ENCODE results near the gene AMOTL2. TPM values are rescaled to one million over a fixed set of nuclear protein-coding genes. Genes with fewer than 3 reads are reported as not detected.

AMOTL2 gene
- total RNA-seq, 2 experiments from 2014 or later, result not detected

- Mint-ChIP-seq H3K36me3 (ENCODE audit: low read depth) (no peaks in the 10 kb centered on the region), H3K4me3 (no peak overlapping the region), H3K27ac (no peak overlapping the region), H3K27me3 (peaks cover 10% of the 10 kb centered on the region), H3K4me1 (no peaks in the 10 kb centered on the region), H3K9me3 (no peaks in the 10 kb centered on the region)
- CTCF ChIA-PET, result no interaction called here
- no peak for DNase-seq
- POLR2A ChIA-PET, result no interaction called here
Measured at GRCh38 chr3:134328147-134328591, 46.1 kb downstream of the AMOTL2 start.

GRCh38 chr3:134327594-134327975 is 46.7 kb downstream of the AMOTL2 start:
- no peaks in the 10 kb centered on the region for H3K4me1 Mint-ChIP-seq
- H3K4me3 Mint-ChIP-seq, result no peak overlapping the region
- POLR2A ChIA-PET, result no interaction called here
- no peaks in the 10 kb centered on the region for H3K9me3 Mint-ChIP-seq
- CTCF ChIA-PET, result no interaction called here
- no peak for DNase-seq
- no peak overlapping the region for H3K27ac Mint-ChIP-seq
- peaks cover 15% of the 10 kb centered on the region for H3K27me3 Mint-ChIP-seq
- no peaks in the 10 kb centered on the region for H3K36me3 Mint-ChIP-seq (ENCODE audit: low read depth)

GRCh38 chr3:134326760-134327593 is 47.3 kb downstream of the AMOTL2 start:
- H3K4me3 Mint-ChIP-seq, result no peak overlapping the region
- no peaks in the 10 kb centered on the region for H3K4me1 Mint-ChIP-seq
- ChIA-PET POLR2A (no interaction called here), CTCF (no interaction called here)
- peaks cover 15% of the 10 kb centered on the region for H3K27me3 Mint-ChIP-seq
- DNase-seq, result no peak
- H3K36me3 Mint-ChIP-seq (ENCODE audit: low read depth), result no peaks in the 10 kb centered on the region
- H3K9me3 Mint-ChIP-seq, result no peaks in the 10 kb centered on the region
- no peak overlapping the region for H3K27ac Mint-ChIP-seq

- no peaks in the 10 kb centered on the region for H3K9me3 Mint-ChIP-seq
- peaks cover 17% of the 10 kb centered on the region for H3K27me3 Mint-ChIP-seq
- no peaks in the 10 kb centered on the region for H3K36me3 Mint-ChIP-seq (ENCODE audit: low read depth)
- H3K27ac Mint-ChIP-seq, result no peak overlapping the region
- POLR2A ChIA-PET, result no interaction called here
- DNase-seq, result no peak
- H3K4me1 Mint-ChIP-seq, result no peaks in the 10 kb centered on the region
- H3K4me3 Mint-ChIP-seq, result no peak overlapping the region
- CTCF ChIA-PET, result interaction anchor here (0.6 kb wide), 1 partner anchor 19 kb away, joined by 3 read pairs; no protein-coding TSS in a partner anchor
Measured at GRCh38 chr3:134326126-134326525, 48.1 kb downstream of the AMOTL2 start.

- ChIA-PET CTCF (interaction anchor here (0.6 kb wide), 1 partner anchor 18 kb away, joined by 3 read pairs; no protein-coding TSS in a partner anchor), POLR2A (no interaction called here)
- Mint-ChIP-seq H3K36me3 (ENCODE audit: low read depth) (no peaks in the 10 kb centered on the region), H3K27me3 (peaks cover 17% of the 10 kb centered on the region), H3K27ac (no peak overlapping the region), H3K4me1 (no peaks in the 10 kb centered on the region), H3K4me3 (no peak overlapping the region), H3K9me3 (no peaks in the 10 kb centered on the region)
- no peak for DNase-seq
Measured at GRCh38 chr3:134325706-134326105, 48.5 kb downstream of the AMOTL2 start.

GRCh38 chr3:134325061-134325705 is 49.1 kb downstream of the AMOTL2 start:
- Mint-ChIP-seq H3K4me1 (no peaks in the 10 kb centered on the region), H3K36me3 (ENCODE audit: low read depth) (no peaks in the 10 kb centered on the region), H3K27ac (no peak overlapping the region), H3K27me3 (peaks cover 17% of the 10 kb centered on the region), H3K4me3 (no peak overlapping the region), H3K9me3 (no peaks in the 10 kb centered on the region)
- POLR2A ChIA-PET, result no interaction called here
- DNase-seq, result no peak
- CTCF ChIA-PET, result interaction anchor here (0.6 kb wide), 1 partner anchor 18 kb away, joined by 3 read pairs; no protein-coding TSS in a partner anchor

- Mint-ChIP-seq H3K4me3 (no peak overlapping the region), H3K27me3 (peaks cover 14% of the 10 kb centered on the region), H3K27ac (no peak overlapping the region), H3K9me3 (no peaks in the 10 kb centered on the region), H3K4me1 (no peaks in the 10 kb centered on the region), H3K36me3 (ENCODE audit: low read depth) (no peaks in the 10 kb centered on the region)
- CTCF ChIA-PET, result interaction anchor here (0.6 kb wide), 1 partner anchor 234 kb away, joined by 3 read pairs; no protein-coding TSS in a partner anchor
- DNase-seq, result no peak
- POLR2A ChIA-PET, result no interaction called here
Measured at GRCh38 chr3:134323966-134324962, 50.0 kb downstream of the AMOTL2 start.

- Mint-ChIP-seq H3K27me3 (peaks cover 19% of the 10 kb centered on the region), H3K9me3 (no peaks in the 10 kb centered on the region), H3K36me3 (ENCODE audit: low read depth) (no peaks in the 10 kb centered on the region), H3K4me1 (no peaks in the 10 kb centered on the region), H3K27ac (no peak overlapping the region), H3K4me3 (no peak overlapping the region)
- CTCF ChIA-PET, result interaction anchor here (0.7 kb wide), 1 partner anchor 20 kb away, joined by 4 read pairs; no protein-coding TSS in a partner anchor
- DNase-seq, result no peak
- POLR2A ChIA-PET, result no interaction called here
Measured at GRCh38 chr3:134322286-134322685, 52.0 kb downstream of the AMOTL2 start.

- Mint-ChIP-seq H3K4me3 (no peak overlapping the region), H3K9me3 (no peaks in the 10 kb centered on the region), H3K36me3 (ENCODE audit: low read depth) (no peaks in the 10 kb centered on the region), H3K27me3 (peaks cover 22% of the 10 kb centered on the region), H3K4me1 (no peaks in the 10 kb centered on the region), H3K27ac (no peak overlapping the region)
- ChIA-PET POLR2A (no interaction called here), CTCF (no interaction called here)
- no peak for DNase-seq
Measured at GRCh38 chr3:134320749-134321148, 53.5 kb downstream of the AMOTL2 start.

GRCh38 chr3:134319931-134320330 is 54.3 kb downstream of the AMOTL2 start:
- Mint-ChIP-seq H3K27ac (no peak overlapping the region), H3K4me3 (no peak overlapping the region), H3K4me1 (no peaks in the 10 kb centered on the region), H3K27me3 (peaks cover 23% of the 10 kb centered on the region), H3K36me3 (ENCODE audit: low read depth) (no peaks in the 10 kb centered on the region), H3K9me3 (no peaks in the 10 kb centered on the region)
- CTCF ChIA-PET, result no interaction called here
- POLR2A ChIA-PET, result no interaction called here
- DNase-seq, result no peak

GRCh38 chr3:134318166-134318565 is 56.1 kb downstream of the AMOTL2 start:
- CTCF ChIA-PET, result no interaction called here
- H3K27me3 Mint-ChIP-seq, result peaks cover 36% of the 10 kb centered on the region
- no peak overlapping the region for H3K4me3 Mint-ChIP-seq

GRCh38 chr3:134317106-134317947 is 56.9 kb downstream of the AMOTL2 start:
- no peak for DNase-seq
- no peaks in the 10 kb centered on the region for H3K9me3 Mint-ChIP-seq
- H3K27me3 Mint-ChIP-seq, result peaks cover 35% of the 10 kb centered on the region
- no peak overlapping the region for H3K4me3 Mint-ChIP-seq
- H3K36me3 Mint-ChIP-seq (ENCODE audit: low read depth), result no peaks in the 10 kb centered on the region
- POLR2A ChIA-PET, result no interaction called here
- H3K27ac Mint-ChIP-seq, result no peak overlapping the region
- H3K4me1 Mint-ChIP-seq, result no peaks in the 10 kb centered on the region
- CTCF ChIA-PET, result no interaction called here

More at GRCh38 chr3:134318166-134318565, 56.1 kb downstream of the AMOTL2 start:
- Mint-ChIP-seq H3K36me3 (ENCODE audit: low read depth) (no peaks in the 10 kb centered on the region), H3K9me3 (no peaks in the 10 kb centered on the region), H3K4me1 (no peaks in the 10 kb centered on the region), H3K27ac (no peak overlapping the region)
- POLR2A ChIA-PET, result no interaction called here
- no peak for DNase-seq
